Measurements from ENCODE around the gene HOXA6. TPM values are rescaled to one million over a fixed set of nuclear protein-coding genes. Genes with fewer than 3 reads are reported as not detected.

The HOXA6 gene
- polyA plus RNA-seq, 3 donors, result not detected

GRCh38 chr7:27171325-27171636 lies 23.7 kb upstream of the HOXA6 start:
- Mint-ChIP-seq H3K36me3 (peaks cover 25 to 34% of the 10 kb centered on the region in 2 donors), H3K9me3 (peaks cover 5 to 55% (median 35%) of the 10 kb centered on the region in 7 donors), H3K4me1 (peaks cover 55% of the 10 kb centered on the region), H3K27me3 (ENCODE audit: low read depth in 3 of 3) (peaks cover 90 to 98% (median 92%) of the 10 kb centered on the region in 3 donors), H3K27ac (no peak overlapping the region), H3K4me3 (peak overlapping the region in 1 of 2 donors; percentile 89)
- DNase-seq, result no peak
- no peak overlapping the region for H3K4me3 ChIP-seq (replicated peaks in 1 of 3; ENCODE audit: low read depth in 2 of 3, low read length in 3 of 3)
- peaks cover 9% of the 10 kb centered on the region for H4K20me1 ChIP-seq (ENCODE audit: insufficient read depth, low read length)
- 12% methylated on average over 8 of the region's 8 CpGs for WGBS (ENCODE audit: insufficient coverage)
- H3K79me2 ChIP-seq (ENCODE audit: insufficient read depth, low read length), result no peaks in the 10 kb centered on the region
- no peak overlapping the region for H3K27ac ChIP-seq (ENCODE audit: low read depth in 1 of 2, low read length in 2 of 2)
- H3K9ac ChIP-seq (ENCODE audit: insufficient read depth, low read length, poor library complexity, severe bottlenecking), result no peak overlapping the region
- H3K4me1 ChIP-seq (ENCODE audit: control insufficient read depth in 1 of 2, insufficient read depth in 2 of 2, low read length in 2 of 2), result peaks cover 54 to 75% of the 10 kb centered on the region in 2 donors
- TF ChIP-seq, protein P1, sequence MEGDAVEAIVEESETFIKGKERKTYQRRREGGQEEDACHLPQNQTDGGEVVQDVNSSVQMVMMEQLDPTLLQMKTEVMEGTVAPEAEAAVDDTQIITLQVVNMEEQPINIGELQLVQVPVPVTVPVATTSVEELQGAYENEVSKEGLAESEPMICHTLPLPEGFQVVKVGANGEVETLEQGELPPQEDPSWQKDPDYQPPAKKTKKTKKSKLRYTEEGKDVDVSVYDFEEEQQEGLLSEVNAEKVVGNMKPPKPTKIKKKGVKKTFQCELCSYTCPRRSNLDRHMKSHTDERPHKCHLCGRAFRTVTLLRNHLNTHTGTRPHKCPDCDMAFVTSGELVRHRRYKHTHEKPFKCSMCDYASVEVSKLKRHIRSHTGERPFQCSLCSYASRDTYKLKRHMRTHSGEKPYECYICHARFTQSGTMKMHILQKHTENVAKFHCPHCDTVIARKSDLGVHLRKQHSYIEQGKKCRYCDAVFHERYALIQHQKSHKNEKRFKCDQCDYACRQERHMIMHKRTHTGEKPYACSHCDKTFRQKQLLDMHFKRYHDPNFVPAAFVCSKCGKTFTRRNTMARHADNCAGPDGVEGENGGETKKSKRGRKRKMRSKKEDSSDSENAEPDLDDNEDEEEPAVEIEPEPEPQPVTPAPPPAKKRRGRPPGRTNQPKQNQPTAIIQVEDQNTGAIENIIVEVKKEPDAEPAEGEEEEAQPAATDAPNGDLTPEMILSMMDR (IDR thresholded peaks at IDR 0.05), result no peak
- H2AFZ ChIP-seq (ENCODE audit: insufficient read depth, low read depth, low read length, poor library complexity, severe bottlenecking), result no peak overlapping the region
- no peaks in the 10 kb centered on the region for H3K36me3 ChIP-seq (replicated peaks in 1 of 2; ENCODE audit: control insufficient read depth in 1 of 2, insufficient read depth in 2 of 2, low read length in 2 of 2)
- peaks cover 21 to 43% of the 10 kb centered on the region in 2 donors for H3K9me3 ChIP-seq (replicated peaks in 1 of 2; ENCODE audit: control insufficient read depth in 1 of 2, insufficient read depth in 1 of 2, low read length in 2 of 2)
- intact Hi-C loops (cut with micrococcal nuclease), result loop anchor here in 1 of 2 donors (5.0 kb wide), 1 partner anchor 1309 kb away; no protein-coding TSS in a partner anchor
- H3K27me3 ChIP-seq (ENCODE audit: control insufficient read depth in 2 of 2, insufficient read depth in 2 of 2, low read length in 2 of 2), result peaks cover 76 to 98% of the 10 kb centered on the region in 2 donors
- H3K4me2 ChIP-seq (replicated peaks; ENCODE audit: extremely low read depth, low read length, poor library complexity, severe bottlenecking), result peak overlapping the region; percentile 92

DNA sequence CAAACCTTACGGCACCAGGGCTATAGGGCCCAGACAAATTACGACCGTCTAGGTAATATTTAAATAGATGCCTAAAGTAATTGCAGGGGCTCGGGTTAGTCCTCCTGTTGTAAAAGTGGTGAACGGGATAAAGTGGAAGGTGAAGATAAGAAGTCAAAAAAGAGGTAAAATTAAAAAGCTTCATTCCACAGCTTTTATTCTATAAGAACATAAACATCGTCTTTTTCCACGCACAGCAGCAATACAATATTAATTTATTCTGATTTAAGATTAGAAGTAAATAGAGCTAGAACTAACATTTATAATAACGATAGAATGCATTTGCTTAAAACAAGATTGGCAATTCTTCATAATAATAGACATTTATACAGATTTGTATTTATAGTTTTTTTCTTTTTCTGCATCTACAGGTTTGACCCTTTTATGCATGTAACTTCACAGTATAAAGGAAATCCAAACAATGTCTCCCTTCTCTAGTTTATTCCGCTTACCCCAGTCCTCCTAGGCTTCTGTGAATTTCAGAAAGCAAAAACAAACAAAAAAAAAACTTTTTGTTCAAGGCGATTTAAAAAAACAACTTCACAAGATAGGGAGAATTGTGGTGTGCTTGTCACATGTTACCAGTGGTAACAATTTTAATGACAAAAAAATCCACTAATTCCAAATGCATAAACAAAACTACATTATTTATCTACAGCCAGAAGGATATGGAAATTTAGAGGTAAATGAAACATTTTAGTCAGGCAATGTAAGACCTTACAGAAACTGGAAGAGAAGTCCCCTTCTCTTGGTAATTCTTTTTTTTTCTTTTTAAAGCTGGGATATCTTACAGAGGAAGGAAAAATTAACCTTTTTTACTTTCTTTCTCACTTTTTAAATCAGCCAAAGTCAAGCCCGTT lies 23.1 kb upstream of the HOXA6 start:
- Histone ChIP-seq H2AFZ (ENCODE audit: insufficient read depth, low read depth, low read length, poor library complexity, severe bottlenecking) (no peak overlapping the region), H3K27ac (ENCODE audit: low read depth in 1 of 2, low read length in 2 of 2) (no peak overlapping the region), H3K36me3 (replicated peaks in 1 of 2; ENCODE audit: control insufficient read depth in 1 of 2, insufficient read depth in 2 of 2, low read length in 2 of 2) (no peaks in the 10 kb centered on the region), H3K4me1 (ENCODE audit: control insufficient read depth in 1 of 2, insufficient read depth in 2 of 2, low read length in 2 of 2) (peaks cover 60 to 81% of the 10 kb centered on the region in 2 donors), H3K4me2 (replicated peaks; ENCODE audit: extremely low read depth, low read length, poor library complexity, severe bottlenecking) (no peak overlapping the region), H3K27me3 (ENCODE audit: control insufficient read depth in 2 of 2, insufficient read depth in 2 of 2, low read length in 2 of 2) (peaks cover 82 to 98% of the 10 kb centered on the region in 2 donors), H3K9me3 (replicated peaks in 1 of 2; ENCODE audit: control insufficient read depth in 1 of 2, insufficient read depth in 1 of 2, low read length in 2 of 2) (peaks cover 27 to 43% of the 10 kb centered on the region in 2 donors), H3K79me2 (ENCODE audit: insufficient read depth, low read length) (no peaks in the 10 kb centered on the region), H3K4me3 (replicated peaks in 1 of 3; ENCODE audit: low read depth in 2 of 3, low read length in 3 of 3) (no peak overlapping the region), H3K9ac (ENCODE audit: insufficient read depth, low read length, poor library complexity, severe bottlenecking) (no peak overlapping the region), H4K20me1 (ENCODE audit: insufficient read depth, low read length) (peaks cover 9% of the 10 kb centered on the region)
- no peak overlapping the region for H3K27ac Mint-ChIP-seq
- H3K27me3 Mint-ChIP-seq (ENCODE audit: low read depth in 3 of 3), result peaks cover 90 to 98% (median 91%) of the 10 kb centered on the region in 3 donors
- no peak for DNase-seq
- H3K4me3 Mint-ChIP-seq, result peak overlapping the region in 1 of 2 donors; percentile 89
- 0% methylated on average over 1 of the region's 11 CpGs for WGBS (ENCODE audit: insufficient coverage)
- intact Hi-C loops (cut with micrococcal nuclease), result loop anchor here in 1 of 2 donors (5.0 kb wide), 1 partner anchor 1308 kb away; no protein-coding TSS in a partner anchor
- TF ChIP-seq, protein P1 (IDR thresholded peaks at IDR 0.05), result no peak
- H3K4me1 Mint-ChIP-seq, result peaks cover 59% of the 10 kb centered on the region
- peaks cover 5 to 60% (median 38%) of the 10 kb centered on the region in 7 donors for H3K9me3 Mint-ChIP-seq
- H3K36me3 Mint-ChIP-seq, result peaks cover 25 to 37% of the 10 kb centered on the region in 2 donors

Measured in CD14-positive monocyte (primary cell).